ENCODE data around the gene SNX8.

SNX8 gene

DNA sequence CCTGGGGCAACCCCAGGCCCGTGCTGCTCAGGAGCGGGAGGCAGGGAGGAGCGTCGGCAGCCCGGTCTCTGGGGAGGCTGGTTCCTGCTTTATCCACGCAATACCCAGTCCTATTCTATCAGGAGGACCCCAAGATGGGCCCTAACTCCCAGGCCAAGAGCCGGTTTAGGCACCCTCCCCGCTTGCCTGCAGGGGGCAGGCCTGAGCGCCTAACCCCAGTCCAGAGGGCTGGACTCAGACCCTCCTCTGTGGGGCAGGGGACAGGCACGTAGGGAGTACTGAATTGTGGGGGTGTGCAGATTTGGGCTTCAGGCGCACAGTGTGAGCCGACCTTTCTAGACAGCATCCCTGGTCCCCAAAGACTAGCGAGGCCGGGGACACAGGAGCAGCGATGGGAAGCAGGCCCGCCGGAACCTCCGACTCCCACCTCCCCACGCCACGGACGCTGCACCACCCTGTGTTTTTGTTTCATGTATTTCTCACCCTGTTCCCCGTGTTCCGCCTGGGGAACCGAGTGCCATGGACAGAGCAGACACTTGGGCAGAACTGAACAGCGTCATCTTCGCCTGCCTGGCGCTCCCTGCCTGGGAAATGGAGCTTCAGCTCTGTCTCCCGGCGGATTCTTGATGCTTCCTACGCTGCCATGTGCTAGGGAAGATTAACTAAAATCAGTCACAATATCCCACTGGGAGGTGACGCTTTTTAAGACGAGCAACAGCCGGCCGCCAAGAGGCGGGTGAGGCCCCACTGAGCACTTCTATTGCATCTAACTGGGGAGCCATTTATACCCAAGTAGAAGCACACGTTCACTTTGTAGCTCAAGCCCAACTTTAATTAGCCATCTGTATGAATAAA lies 66.9 kb downstream of the SNX8 start:
- TF ChIP-seq, protein P1, sequence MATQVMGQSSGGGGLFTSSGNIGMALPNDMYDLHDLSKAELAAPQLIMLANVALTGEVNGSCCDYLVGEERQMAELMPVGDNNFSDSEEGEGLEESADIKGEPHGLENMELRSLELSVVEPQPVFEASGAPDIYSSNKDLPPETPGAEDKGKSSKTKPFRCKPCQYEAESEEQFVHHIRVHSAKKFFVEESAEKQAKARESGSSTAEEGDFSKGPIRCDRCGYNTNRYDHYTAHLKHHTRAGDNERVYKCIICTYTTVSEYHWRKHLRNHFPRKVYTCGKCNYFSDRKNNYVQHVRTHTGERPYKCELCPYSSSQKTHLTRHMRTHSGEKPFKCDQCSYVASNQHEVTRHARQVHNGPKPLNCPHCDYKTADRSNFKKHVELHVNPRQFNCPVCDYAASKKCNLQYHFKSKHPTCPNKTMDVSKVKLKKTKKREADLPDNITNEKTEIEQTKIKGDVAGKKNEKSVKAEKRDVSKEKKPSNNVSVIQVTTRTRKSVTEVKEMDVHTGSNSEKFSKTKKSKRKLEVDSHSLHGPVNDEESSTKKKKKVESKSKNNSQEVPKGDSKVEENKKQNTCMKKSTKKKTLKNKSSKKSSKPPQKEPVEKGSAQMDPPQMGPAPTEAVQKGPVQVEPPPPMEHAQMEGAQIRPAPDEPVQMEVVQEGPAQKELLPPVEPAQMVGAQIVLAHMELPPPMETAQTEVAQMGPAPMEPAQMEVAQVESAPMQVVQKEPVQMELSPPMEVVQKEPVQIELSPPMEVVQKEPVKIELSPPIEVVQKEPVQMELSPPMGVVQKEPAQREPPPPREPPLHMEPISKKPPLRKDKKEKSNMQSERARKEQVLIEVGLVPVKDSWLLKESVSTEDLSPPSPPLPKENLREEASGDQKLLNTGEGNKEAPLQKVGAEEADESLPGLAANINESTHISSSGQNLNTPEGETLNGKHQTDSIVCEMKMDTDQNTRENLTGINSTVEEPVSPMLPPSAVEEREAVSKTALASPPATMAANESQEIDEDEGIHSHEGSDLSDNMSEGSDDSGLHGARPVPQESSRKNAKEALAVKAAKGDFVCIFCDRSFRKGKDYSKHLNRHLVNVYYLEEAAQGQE (IDR thresholded peaks at IDR 0.05; ENCODE audit: low read depth): no peak
- TF ChIP-seq YY1 (IDR thresholded peaks at IDR 0.05; ENCODE audit: low read depth) (no peak), RAD21 (IDR thresholded peaks at IDR 0.05; ENCODE audit: low read depth) (peak; percentile 50; the same call in 1 of the 2 replicates), CREB1 (IDR thresholded peaks at IDR 0.05; ENCODE audit: low read depth) (no peak)
- TF ChIP-seq, protein P2, sequence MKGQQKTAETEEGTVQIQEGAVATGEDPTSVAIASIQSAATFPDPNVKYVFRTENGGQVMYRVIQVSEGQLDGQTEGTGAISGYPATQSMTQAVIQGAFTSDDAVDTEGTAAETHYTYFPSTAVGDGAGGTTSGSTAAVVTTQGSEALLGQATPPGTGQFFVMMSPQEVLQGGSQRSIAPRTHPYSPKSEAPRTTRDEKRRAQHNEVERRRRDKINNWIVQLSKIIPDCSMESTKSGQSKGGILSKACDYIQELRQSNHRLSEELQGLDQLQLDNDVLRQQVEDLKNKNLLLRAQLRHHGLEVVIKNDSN (IDR thresholded peaks at IDR 0.05): no peak
- TF ChIP-seq, protein P3, sequence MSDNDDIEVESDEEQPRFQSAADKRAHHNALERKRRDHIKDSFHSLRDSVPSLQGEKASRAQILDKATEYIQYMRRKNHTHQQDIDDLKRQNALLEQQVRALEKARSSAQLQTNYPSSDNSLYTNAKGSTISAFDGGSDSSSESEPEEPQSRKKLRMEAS (IDR thresholded peaks at IDR 0.05): no peak

DNA sequence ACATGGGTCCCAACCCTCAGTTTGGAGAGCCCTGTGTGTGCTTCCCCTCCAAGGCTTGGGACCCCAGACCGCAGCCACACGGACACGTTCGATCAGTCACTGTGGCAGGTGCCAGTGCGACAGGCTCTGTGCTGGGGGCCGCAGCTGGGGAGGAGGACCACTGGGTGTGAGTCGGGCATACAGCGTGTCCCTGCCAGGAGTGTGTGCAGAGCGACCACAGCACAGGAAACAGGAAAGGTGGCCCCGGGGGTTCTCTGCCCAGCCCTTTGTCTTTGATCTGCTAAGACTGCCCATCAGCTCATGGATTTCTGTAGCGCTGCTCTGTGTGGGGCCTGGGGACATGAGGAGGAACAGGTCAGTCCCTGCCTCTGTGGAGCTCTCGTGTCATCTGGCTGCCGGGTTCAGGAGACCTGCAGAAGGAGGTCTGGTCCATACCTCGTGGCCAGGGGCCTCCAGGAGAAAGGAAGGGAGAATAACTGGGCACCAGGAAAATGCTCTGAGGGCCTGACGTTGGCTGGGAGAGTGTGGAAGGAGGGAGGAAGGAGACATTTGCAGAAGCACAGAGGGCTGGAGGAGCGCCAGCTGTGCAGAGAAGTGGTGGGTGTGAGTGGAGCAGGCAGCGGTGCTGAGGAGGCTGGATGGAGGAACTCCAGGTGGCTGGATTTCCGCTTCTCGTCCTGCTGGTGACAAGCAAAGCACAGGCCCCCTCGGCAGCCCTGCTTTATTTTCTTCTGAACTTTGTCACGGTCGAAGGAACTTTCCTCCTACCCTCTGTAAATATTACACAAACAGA lies 68.2 kb downstream of the SNX8 start:
- TF ChIP-seq EP300 (IDR thresholded peaks at IDR 0.05; ENCODE audit: borderline replicate concordance) (no peak), CEBPB (IDR thresholded peaks at IDR 0.05) (no peak), FOXM1 (IDR thresholded peaks at IDR 0.05; ENCODE audit: borderline replicate concordance, low read depth) (no peak), ZBTB7A (IDR thresholded peaks at IDR 0.05; ENCODE audit: low read depth) (no peak), TAF1 (IDR thresholded peaks at IDR 0.05; ENCODE audit: low read depth) (no peak), YY1 (IDR thresholded peaks at IDR 0.05; ENCODE audit: low read depth) (no peak), TCF12 (IDR thresholded peaks at IDR 0.05; ENCODE audit: low read depth) (no peak), CREB1 (IDR thresholded peaks at IDR 0.05; ENCODE audit: low read depth) (no peak), RAD21 (IDR thresholded peaks at IDR 0.05; ENCODE audit: low read depth) (no peak), EGR1 (IDR thresholded peaks at IDR 0.05) (no peak)
- TF ChIP-seq, protein P2 (IDR thresholded peaks at IDR 0.05): no peak

DNA sequence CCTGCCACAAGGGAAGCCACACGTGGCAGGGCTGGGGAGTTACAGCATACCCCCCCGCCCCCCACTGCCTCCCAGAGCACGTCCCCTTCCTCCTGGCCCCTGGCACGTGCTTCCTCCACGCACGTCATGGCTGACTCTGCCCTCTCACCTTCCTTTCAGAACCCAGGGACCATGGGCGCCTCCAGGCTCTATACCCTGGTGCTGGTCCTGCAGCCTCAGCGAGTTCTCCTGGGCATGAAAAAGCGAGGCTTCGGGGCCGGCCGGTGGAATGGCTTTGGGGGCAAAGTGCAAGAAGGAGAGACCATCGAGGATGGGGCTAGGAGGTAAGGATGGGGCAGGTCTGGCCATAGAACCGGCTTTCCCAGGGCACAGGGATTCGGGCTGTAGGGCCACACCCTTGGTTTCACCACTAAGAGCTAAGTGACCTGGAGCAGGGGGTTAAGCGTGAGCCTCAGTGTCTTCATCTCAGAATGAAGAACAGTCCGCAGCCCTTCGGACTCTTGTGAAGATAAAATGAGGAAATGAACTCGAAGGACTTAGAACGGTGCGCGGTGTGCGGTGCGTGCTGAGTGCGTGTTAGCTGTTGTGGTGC lies 69.7 kb downstream of the SNX8 start:
- TF ChIP-seq YY1 (IDR thresholded peaks at IDR 0.05; ENCODE audit: low read depth): no peak
- TF ChIP-seq CREB1 (IDR thresholded peaks at IDR 0.05; ENCODE audit: low read depth): no peak
- TF ChIP-seq FOXM1 (IDR thresholded peaks at IDR 0.05; ENCODE audit: borderline replicate concordance, low read depth): no peak
- no peak for TF ChIP-seq ZBTB7A (IDR thresholded peaks at IDR 0.05; ENCODE audit: low read depth)
- TF ChIP-seq TEAD4 (IDR thresholded peaks at IDR 0.05): no peak
- TF ChIP-seq TAF1 (IDR thresholded peaks at IDR 0.05; ENCODE audit: low read depth): no peak
- TF ChIP-seq, protein P2 (IDR thresholded peaks at IDR 0.05): no peak
- TF ChIP-seq, protein P1 (IDR thresholded peaks at IDR 0.05; ENCODE audit: low read depth): no peak
- TF ChIP-seq, protein P3 (IDR thresholded peaks at IDR 0.05): no peak
- TF ChIP-seq RAD21 (IDR thresholded peaks at IDR 0.05; ENCODE audit: low read depth): no peak
- no peak for TF ChIP-seq NFIC (IDR thresholded peaks at IDR 0.05)
- TF ChIP-seq EGR1 (IDR thresholded peaks at IDR 0.05): no peak
- no peak for TF ChIP-seq TCF12 (IDR thresholded peaks at IDR 0.05; ENCODE audit: low read depth)
- no peak for TF ChIP-seq CEBPB (IDR thresholded peaks at IDR 0.05)
- TF ChIP-seq EP300 (IDR thresholded peaks at IDR 0.05; ENCODE audit: borderline replicate concordance): no peak

DNA sequence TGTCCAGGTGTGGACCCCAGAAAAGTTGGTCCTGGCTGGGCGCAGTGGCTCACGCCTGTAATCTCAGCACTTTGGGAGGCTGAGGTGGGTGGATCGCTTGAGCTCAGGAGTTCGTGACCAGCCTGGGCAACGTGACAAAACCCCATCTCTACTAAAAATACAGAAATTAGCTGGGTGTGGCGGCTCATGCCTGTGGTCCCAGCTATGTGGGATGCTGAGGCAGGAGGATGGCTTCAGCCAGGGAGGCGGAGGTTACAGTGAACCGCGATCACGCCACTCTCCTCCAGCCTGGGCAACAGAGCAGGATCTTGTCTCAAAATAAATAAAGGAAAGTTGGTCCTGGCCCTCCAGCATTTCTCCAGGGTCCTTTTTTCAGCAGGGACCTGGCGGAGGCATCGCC lies 70.8 kb downstream of the SNX8 start:
- TF ChIP-seq CEBPB (IDR thresholded peaks at IDR 0.05) (no peak), NFIC (IDR thresholded peaks at IDR 0.05) (no peak), TEAD4 (IDR thresholded peaks at IDR 0.05) (no peak), CREB1 (IDR thresholded peaks at IDR 0.05; ENCODE audit: low read depth) (no peak), EP300 (IDR thresholded peaks at IDR 0.05; ENCODE audit: borderline replicate concordance) (no peak), EGR1 (IDR thresholded peaks at IDR 0.05) (no peak), RAD21 (IDR thresholded peaks at IDR 0.05; ENCODE audit: low read depth) (no peak), TAF1 (IDR thresholded peaks at IDR 0.05; ENCODE audit: low read depth) (no peak), ZBTB7A (IDR thresholded peaks at IDR 0.05; ENCODE audit: low read depth) (no peak)
- TF ChIP-seq, protein P2 (IDR thresholded peaks at IDR 0.05): no peak

All from Ishikawa (cell line).